Heart left ventricle (tissue), 13 donors: ENCODE results near the gene GLB1L2.

Experiments used
- POLR2A ChIP-seq, 2 donors: fragments of 450-650 bp; IDR thresholded peaks; one replicate each; pipeline ENCODE4 v1.6.1; 2017; ENCODE audit warnings: antibody characterized with exemption in 2 of 2, mild to moderate bottlenecking in 2 of 2, moderate library complexity in 2 of 2
- TF ChIP-seq, protein P1 (sequence below), 12 donors: fragments of 200-600 bp; sonication (generic) in 4 of 12; IDR thresholded peaks; one replicate each; pipeline versions ENCODE4 v1.5.0 to v1.8.0; 2018 to 2022; ENCODE audit warnings: antibody characterized with exemption in 12 of 12, mild to moderate bottlenecking in 5 of 12
- donor health status: ischemic (EF 13 %, LVEDD 7.1; RV severe dilation, severe dysfunction).
- donor health status: DM: no; HTN: yes; CAD: no.
- donor health status: DM: no; HTN: no; CAD: no.
- donor health status: ischemic (EF 25% LVEDD 6.9; RV normal size, moderate dysfunction).
- donor health status: ischemic (EF 25% LVEDD 5.7; RV mildly dilated, moderate dysfunction).
- donor health status: ischemic (EF 35%, LVEDD 5.7; RV mildly dilated, moderate dysfunction).
- donor health status: nonischemic (EF 11% LVEDD 7.7; RV severe dilation, severe dysfunction).
- donor health status: DM: yes; HTN: yes; CAD: no.
- donor health status: PGD.
- donor health status: ischemic (EF 29% LVEDD 5.4; RV normal size, mild dysfunction).
- donor health status: nonischemic (EF 23%, LVEDD 6.1; RV moderate dilation, normal function).

DNA sequence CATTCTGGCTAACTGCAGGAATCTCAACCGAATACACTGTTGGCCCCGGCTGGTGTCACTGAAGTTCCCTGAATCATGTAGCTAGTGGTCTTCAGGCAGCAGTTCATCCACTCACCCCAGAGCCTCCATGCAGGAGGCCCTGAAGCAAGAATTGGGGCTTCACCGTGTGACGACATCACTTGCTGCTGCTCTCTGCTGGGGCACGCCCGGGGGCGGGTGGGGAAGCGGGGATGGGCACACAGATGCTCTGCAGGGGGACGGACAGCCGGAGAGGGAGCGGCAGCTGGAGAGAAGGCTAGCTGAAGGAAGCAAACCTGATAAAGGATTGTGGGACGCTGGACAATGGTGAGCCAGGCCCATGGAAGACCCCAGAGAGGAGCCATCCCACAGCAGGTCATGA lies 63.2 kb downstream of the GLB1L2 start:
- TF ChIP-seq, protein P1, sequence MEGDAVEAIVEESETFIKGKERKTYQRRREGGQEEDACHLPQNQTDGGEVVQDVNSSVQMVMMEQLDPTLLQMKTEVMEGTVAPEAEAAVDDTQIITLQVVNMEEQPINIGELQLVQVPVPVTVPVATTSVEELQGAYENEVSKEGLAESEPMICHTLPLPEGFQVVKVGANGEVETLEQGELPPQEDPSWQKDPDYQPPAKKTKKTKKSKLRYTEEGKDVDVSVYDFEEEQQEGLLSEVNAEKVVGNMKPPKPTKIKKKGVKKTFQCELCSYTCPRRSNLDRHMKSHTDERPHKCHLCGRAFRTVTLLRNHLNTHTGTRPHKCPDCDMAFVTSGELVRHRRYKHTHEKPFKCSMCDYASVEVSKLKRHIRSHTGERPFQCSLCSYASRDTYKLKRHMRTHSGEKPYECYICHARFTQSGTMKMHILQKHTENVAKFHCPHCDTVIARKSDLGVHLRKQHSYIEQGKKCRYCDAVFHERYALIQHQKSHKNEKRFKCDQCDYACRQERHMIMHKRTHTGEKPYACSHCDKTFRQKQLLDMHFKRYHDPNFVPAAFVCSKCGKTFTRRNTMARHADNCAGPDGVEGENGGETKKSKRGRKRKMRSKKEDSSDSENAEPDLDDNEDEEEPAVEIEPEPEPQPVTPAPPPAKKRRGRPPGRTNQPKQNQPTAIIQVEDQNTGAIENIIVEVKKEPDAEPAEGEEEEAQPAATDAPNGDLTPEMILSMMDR (IDR thresholded peaks at IDR 0.05) = no peak
- TF ChIP-seq POLR2A (IDR thresholded peaks at IDR 0.05) = no peak
